Activated T-helper 1 cell treated with anti-CD3 and anti-CD28 coated beads, Interleukin-2, amount 50 U/mL, for 16 hours (primary cell): Measurements from ENCODE around the gene TCF4.

Experiments
- DNase-seq, 2 donors: peaks; one replicate each; pipeline ENCODE4 v3.0.0-alpha.2; 2020; ENCODE audit warnings: low read depth in 1 of 2, low spot score in 1 of 2

The TCF4 gene

GRCh38 chr18:55356815-55357214 is 231.2 kb downstream of the TCF4 start:
- DNase-seq = no peak

GRCh38 chr18:55355223-55355622 is 232.8 kb downstream of the TCF4 start:
- DNase-seq = no peak

- DNase-seq = no peak
Measured at GRCh38 chr18:55354795-55355194, 233.2 kb downstream of the TCF4 start.

- DNase-seq = no peak
Measured at GRCh38 chr18:55353806-55354205, 234.2 kb downstream of the TCF4 start.

GRCh38 chr18:55353391-55353790 is 234.6 kb downstream of the TCF4 start:
- DNase-seq = no peak

- no peak for DNase-seq
Measured at GRCh38 chr18:55351980-55352714, 235.8 kb downstream of the TCF4 start.

- no peak for DNase-seq
Measured at GRCh38 chr18:55351241-55351691, 236.7 kb downstream of the TCF4 start.

GRCh38 chr18:55349685-55350084 is 238.3 kb downstream of the TCF4 start:
- no peak for DNase-seq

GRCh38 chr18:55346961-55347740 is 240.8 kb downstream of the TCF4 start:
- no peak for DNase-seq

GRCh38 chr18:55346387-55346786 is 241.6 kb downstream of the TCF4 start:
- no peak for DNase-seq

- no peak for DNase-seq
Measured at GRCh38 chr18:55345103-55345950, 242.7 kb downstream of the TCF4 start.

- no peak for DNase-seq
Measured at GRCh38 chr18:55343396-55344073, 244.5 kb downstream of the TCF4 start.

- no peak for DNase-seq
Measured at GRCh38 chr18:55340998-55341397, 247.0 kb downstream of the TCF4 start.

- DNase-seq = no peak
Measured at GRCh38 chr18:55339990-55340389, 248.0 kb downstream of the TCF4 start.

- no peak for DNase-seq
Measured at GRCh38 chr18:55338978-55339650, 248.9 kb downstream of the TCF4 start.

GRCh38 chr18:55337908-55338521 is 250.0 kb downstream of the TCF4 start:
- no peak for DNase-seq

- DNase-seq = no peak
Measured at GRCh38 chr18:55337138-55337537, 250.9 kb downstream of the TCF4 start.

- no peak for DNase-seq
Measured at GRCh38 chr18:55336438-55337100, 251.4 kb downstream of the TCF4 start.

- DNase-seq = no peak
Measured at GRCh38 chr18:55334875-55335274, 253.1 kb downstream of the TCF4 start.
